Measurements from ENCODE around the gene CHKA.
"Not testable (repeated sequence)": the region's sequence is repeated elsewhere in the genome, so short reads cannot be mapped to it uniquely, and the experiment has no call there.

CHKA gene

GRCh38 chr11:68115285-68115684 lies 5.9 kb downstream of the CHKA start:
- H3K9ac ChIP-seq (ENCODE audit: low read length) = no peak overlapping the region
- peaks cover 27% of the 10 kb centered on the region for H3K36me3 ChIP-seq (ENCODE audit: control insufficient read depth, insufficient read depth, low read length)

DNA sequence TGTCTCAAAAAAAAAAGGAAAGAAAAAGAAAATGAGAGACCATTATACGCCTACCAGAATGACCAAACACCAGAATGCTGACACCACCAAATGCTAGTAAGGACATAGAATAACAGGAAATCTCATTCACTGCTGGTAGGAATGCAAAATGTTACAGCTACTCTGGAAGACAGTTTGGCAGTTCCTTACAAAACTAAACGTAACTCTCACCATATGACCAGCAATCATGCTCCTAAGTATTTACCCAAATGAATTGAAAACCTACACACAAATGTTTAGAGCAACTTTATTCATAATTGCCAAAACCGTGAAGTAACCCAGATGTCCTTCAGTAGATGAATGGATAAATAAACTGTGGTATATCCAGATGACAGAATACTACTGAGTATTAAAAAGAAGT lies 7.2 kb downstream of the CHKA start:
- Histone ChIP-seq H3K4me3 (ENCODE audit: low read depth, low read length) (no peak overlapping the region), H3K9me3 (ENCODE audit: control insufficient read depth, insufficient read depth, low read depth, low read length) (0 out of 2 replicates have a peak, but pooled peaks cover 2% of the 10 kb centered on the region), H3K27me3 (ENCODE audit: control insufficient read depth, insufficient read depth, low read length) (no peaks in the 10 kb centered on the region), H3K27ac (ENCODE audit: low read depth, low read length) (no peak overlapping the region), H3K4me1 (ENCODE audit: control insufficient read depth, insufficient read depth, low read length) (peaks cover 15% of the 10 kb centered on the region), H3K9ac (ENCODE audit: low read length) (no peak overlapping the region), H3K36me3 (ENCODE audit: control insufficient read depth, insufficient read depth, low read length) (peaks cover 34% of the 10 kb centered on the region)

More at GRCh38 chr11:68115285-68115684, 5.9 kb downstream of the CHKA start:
- no peaks in the 10 kb centered on the region for H3K9me3 ChIP-seq (ENCODE audit: control insufficient read depth, insufficient read depth, low read depth, low read length)
- no peaks in the 10 kb centered on the region for H3K27me3 ChIP-seq (ENCODE audit: control insufficient read depth, insufficient read depth, low read length)
- peaks cover 18% of the 10 kb centered on the region for H3K4me1 ChIP-seq (ENCODE audit: control insufficient read depth, insufficient read depth, low read length)
- H3K4me3 ChIP-seq (ENCODE audit: low read depth, low read length) = no peak overlapping the region
- H3K27ac ChIP-seq (ENCODE audit: low read depth, low read length) = no peak overlapping the region

- H3K9me3 ChIP-seq (ENCODE audit: control insufficient read depth, insufficient read depth, low read depth, low read length) = 0 out of 2 replicates have a peak, but pooled peaks cover 2% of the 10 kb centered on the region
- no peak overlapping the region for H3K27ac ChIP-seq (ENCODE audit: low read depth, low read length)
- H3K4me3 ChIP-seq (ENCODE audit: low read depth, low read length) = no peak overlapping the region
- no peaks in the 10 kb centered on the region for H3K27me3 ChIP-seq (ENCODE audit: control insufficient read depth, insufficient read depth, low read length)
- H3K4me1 ChIP-seq (ENCODE audit: control insufficient read depth, insufficient read depth, low read length) = peaks cover 16% of the 10 kb centered on the region
- H3K36me3 ChIP-seq (ENCODE audit: control insufficient read depth, insufficient read depth, low read length) = peaks cover 21% of the 10 kb centered on the region; the same call in 1 of the 2 replicates
- H3K9ac ChIP-seq (ENCODE audit: low read length) = no peak overlapping the region
Measured at GRCh38 chr11:68107689-68108088, 13.5 kb downstream of the CHKA start.

GRCh38 chr11:68106165-68106940 lies 14.8 kb downstream of the CHKA start:
- Histone ChIP-seq H3K9me3 (ENCODE audit: control insufficient read depth, insufficient read depth, low read depth, low read length) (peaks cover 2% of the 10 kb centered on the region; the same call in 1 of the 2 replicates), H3K9ac (ENCODE audit: low read length) (no peak overlapping the region), H3K27ac (ENCODE audit: low read depth, low read length) (no peak overlapping the region), H3K27me3 (ENCODE audit: control insufficient read depth, insufficient read depth, low read length) (no peaks in the 10 kb centered on the region), H3K4me1 (ENCODE audit: control insufficient read depth, insufficient read depth, low read length) (peaks cover 16% of the 10 kb centered on the region), H3K4me3 (ENCODE audit: low read depth, low read length) (no peak overlapping the region), H3K36me3 (ENCODE audit: control insufficient read depth, insufficient read depth, low read length) (peaks cover 21% of the 10 kb centered on the region; the same call in 1 of the 2 replicates)

DNA sequence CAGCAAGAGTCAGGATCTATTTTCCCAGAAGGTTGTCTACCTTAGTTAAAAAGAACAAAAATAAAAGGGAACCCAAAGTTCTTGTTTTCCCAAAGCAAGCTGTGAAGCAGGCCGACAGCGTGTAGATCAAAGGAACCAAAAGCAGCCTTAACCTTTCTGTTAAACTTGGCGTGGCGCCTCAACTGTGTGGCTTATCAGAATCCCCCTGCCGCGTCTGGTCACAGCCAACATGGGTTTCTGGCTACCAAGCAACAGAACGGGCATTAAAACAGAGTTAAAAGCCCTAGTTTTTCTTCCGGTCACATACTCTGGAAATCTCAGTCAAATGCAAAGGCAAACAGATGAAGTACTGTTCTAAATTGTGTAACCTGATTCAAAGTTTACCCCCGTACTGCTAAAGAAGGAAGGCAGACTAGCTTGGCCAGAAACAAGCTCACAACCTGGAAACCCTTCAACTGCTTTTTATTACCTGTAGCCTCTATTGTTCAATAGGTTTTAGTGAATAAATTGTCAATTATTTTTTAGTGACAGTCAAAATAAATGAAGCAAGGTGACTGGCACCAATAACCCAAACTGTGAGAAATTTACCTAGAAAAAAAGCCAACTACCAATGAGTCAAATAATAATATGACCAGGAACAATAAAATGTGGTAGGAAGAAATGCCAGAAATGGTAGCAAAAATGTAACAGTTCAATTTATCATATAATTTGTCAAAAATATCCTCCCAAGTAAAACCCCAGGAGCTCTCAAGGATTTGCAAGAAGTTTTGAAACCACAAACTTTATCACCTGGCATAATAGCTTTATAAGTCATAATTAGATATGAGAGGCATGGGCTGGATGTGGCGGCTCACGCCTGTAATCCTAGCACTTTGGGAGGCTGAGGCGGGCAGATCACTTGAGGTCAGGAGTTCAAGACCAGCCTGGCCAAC lies 21.4 kb downstream of the CHKA start:
- Histone ChIP-seq H3K27ac (ENCODE audit: low read depth, low read length) (0 out of 2 replicates have a peak overlapping the region, but pooled peaks have one; percentile 5), H3K27me3 (ENCODE audit: control insufficient read depth, insufficient read depth, low read length) (no peaks in the 10 kb centered on the region), H3K4me1 (ENCODE audit: control insufficient read depth, insufficient read depth, low read length) (peaks cover 8% of the 10 kb centered on the region; the same call in 1 of the 2 replicates), H3K4me3 (ENCODE audit: low read depth, low read length) (no peak overlapping the region), H3K9me3 (ENCODE audit: control insufficient read depth, insufficient read depth, low read depth, low read length) (no peaks in the 10 kb centered on the region; the same call in 1 of the 2 replicates), H3K36me3 (ENCODE audit: control insufficient read depth, insufficient read depth, low read length) (peaks cover 18% of the 10 kb centered on the region), H3K9ac (ENCODE audit: low read length) (no peak overlapping the region)

- Histone ChIP-seq H3K9me3 (ENCODE audit: control insufficient read depth, insufficient read depth, low read depth, low read length) (no peaks in the 10 kb centered on the region; the same call in 1 of the 2 replicates), H3K36me3 (ENCODE audit: control insufficient read depth, insufficient read depth, low read length) (peaks cover 25% of the 10 kb centered on the region), H3K4me3 (ENCODE audit: low read depth, low read length) (no peak overlapping the region), H3K9ac (ENCODE audit: low read length) (no peak overlapping the region), H3K27me3 (ENCODE audit: control insufficient read depth, insufficient read depth, low read length) (no peaks in the 10 kb centered on the region), H3K4me1 (ENCODE audit: control insufficient read depth, insufficient read depth, low read length) (peaks cover 8% of the 10 kb centered on the region; the same call in 1 of the 2 replicates), H3K27ac (ENCODE audit: low read depth, low read length) (0 out of 2 replicates have a peak overlapping the region, but pooled peaks have one; percentile 5)
Measured at GRCh38 chr11:68099057-68099456, 22.1 kb downstream of the CHKA start.

GRCh38 chr11:68096962-68097361 lies 24.2 kb downstream of the CHKA start:
- Histone ChIP-seq H3K27me3 (ENCODE audit: control insufficient read depth, insufficient read depth, low read length) (no peaks in the 10 kb centered on the region), H3K4me1 (ENCODE audit: control insufficient read depth, insufficient read depth, low read length) (peaks cover 8% of the 10 kb centered on the region; the same call in 1 of the 2 replicates), H3K27ac (ENCODE audit: low read depth, low read length) (no peak overlapping the region), H3K9me3 (ENCODE audit: control insufficient read depth, insufficient read depth, low read depth, low read length) (no peaks in the 10 kb centered on the region), H3K4me3 (ENCODE audit: low read depth, low read length) (no peak overlapping the region), H3K9ac (ENCODE audit: low read length) (no peak overlapping the region), H3K36me3 (ENCODE audit: control insufficient read depth, insufficient read depth, low read length) (peaks cover 20% of the 10 kb centered on the region)

DNA sequence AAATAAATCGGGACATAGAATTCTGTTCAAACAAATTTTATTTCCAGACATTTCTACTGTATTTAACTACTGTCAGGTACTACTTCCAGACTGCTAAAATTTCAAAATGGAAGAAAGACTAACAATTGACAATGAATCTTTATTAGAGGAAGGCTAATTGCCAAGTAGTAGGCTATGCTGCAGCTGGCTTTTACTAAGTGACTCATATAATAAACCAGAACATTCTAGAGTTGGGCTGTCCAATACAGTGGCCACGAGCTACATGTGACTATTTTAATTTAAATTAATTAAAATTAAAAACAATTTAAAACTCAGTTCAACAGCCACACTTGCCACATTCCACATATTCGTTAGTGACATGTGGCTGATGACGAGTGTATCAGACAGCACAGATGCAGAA lies 27.6 kb downstream of the CHKA start:
- Histone ChIP-seq H3K27ac (ENCODE audit: low read depth, low read length) (no peak overlapping the region), H3K27me3 (ENCODE audit: control insufficient read depth, insufficient read depth, low read length) (no peaks in the 10 kb centered on the region), H3K9me3 (ENCODE audit: control insufficient read depth, insufficient read depth, low read depth, low read length) (no peaks in the 10 kb centered on the region), H3K36me3 (ENCODE audit: control insufficient read depth, insufficient read depth, low read length) (peaks cover 20% of the 10 kb centered on the region), H3K4me1 (ENCODE audit: control insufficient read depth, insufficient read depth, low read length) (no peaks in the 10 kb centered on the region), H3K4me3 (ENCODE audit: low read depth, low read length) (no peak overlapping the region), H3K9ac (ENCODE audit: low read length) (no peak overlapping the region)

GRCh38 chr11:68092946-68093345 lies 28.2 kb downstream of the CHKA start:
- not testable (repeated sequence) for H3K9ac ChIP-seq (ENCODE audit: low read length); H3K4me1 ChIP-seq (ENCODE audit: control insufficient read depth, insufficient read depth, low read length); H3K27me3 ChIP-seq (ENCODE audit: control insufficient read depth, insufficient read depth, low read length); H3K9me3 ChIP-seq (ENCODE audit: control insufficient read depth, insufficient read depth, low read depth, low read length); H3K4me3 ChIP-seq (ENCODE audit: low read depth, low read length); H3K27ac ChIP-seq (ENCODE audit: low read depth, low read length)
- H3K36me3 ChIP-seq (ENCODE audit: control insufficient read depth, insufficient read depth, low read length) = peaks cover 20% of the 10 kb centered on the region

GRCh38 chr11:68092411-68092810 lies 28.8 kb downstream of the CHKA start:
- Histone ChIP-seq H3K4me3 (ENCODE audit: low read depth, low read length) (no peak overlapping the region), H3K9ac (ENCODE audit: low read length) (no peak overlapping the region), H3K9me3 (ENCODE audit: control insufficient read depth, insufficient read depth, low read depth, low read length) (no peaks in the 10 kb centered on the region), H3K27ac (ENCODE audit: low read depth, low read length) (no peak overlapping the region), H3K4me1 (ENCODE audit: control insufficient read depth, insufficient read depth, low read length) (no peaks in the 10 kb centered on the region), H3K36me3 (ENCODE audit: control insufficient read depth, insufficient read depth, low read length) (peaks cover 16% of the 10 kb centered on the region), H3K27me3 (ENCODE audit: control insufficient read depth, insufficient read depth, low read length) (no peaks in the 10 kb centered on the region)

Data from HUES6 (cell line).